Measurements from ENCODE around the gene DCUN1D2.

DNA sequence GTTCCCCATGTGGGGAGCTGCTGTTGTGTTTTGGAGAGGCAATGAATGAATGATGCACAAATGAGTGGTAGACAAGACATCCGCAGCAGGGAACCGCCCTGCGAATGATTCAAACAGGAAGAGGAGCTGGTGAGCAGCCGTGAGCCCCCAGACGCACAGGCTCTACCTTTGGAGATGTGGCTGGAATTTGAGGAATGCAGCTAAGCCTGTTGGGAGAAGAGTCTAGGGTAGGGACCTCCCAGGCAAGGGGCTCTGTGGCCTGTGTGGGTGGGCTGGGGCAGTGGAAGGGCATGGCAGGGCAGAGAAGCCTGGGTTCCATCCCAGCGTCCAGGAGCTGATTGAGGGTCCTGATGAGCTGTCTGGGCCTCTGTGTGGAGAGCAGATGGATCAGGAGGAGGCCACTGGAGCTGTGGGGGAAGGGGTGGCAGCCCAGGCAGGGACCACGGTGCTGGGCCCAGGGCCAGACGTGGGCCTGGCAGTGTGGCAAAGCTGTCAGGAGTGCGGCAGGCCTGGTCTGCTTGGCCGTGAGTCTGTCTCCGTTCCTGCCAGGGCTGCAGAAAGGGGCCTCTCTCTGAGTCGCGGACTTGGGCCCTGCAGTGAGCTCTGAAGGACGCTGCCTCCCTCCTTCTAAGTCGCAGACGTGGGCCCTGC lies 41.8 kb upstream of the DCUN1D2 start:
- TF ChIP-seq TCF12 (IDR thresholded peaks at IDR 0.05; ENCODE audit: low read depth, low read length), result no peak
- TF ChIP-seq, protein P1, sequence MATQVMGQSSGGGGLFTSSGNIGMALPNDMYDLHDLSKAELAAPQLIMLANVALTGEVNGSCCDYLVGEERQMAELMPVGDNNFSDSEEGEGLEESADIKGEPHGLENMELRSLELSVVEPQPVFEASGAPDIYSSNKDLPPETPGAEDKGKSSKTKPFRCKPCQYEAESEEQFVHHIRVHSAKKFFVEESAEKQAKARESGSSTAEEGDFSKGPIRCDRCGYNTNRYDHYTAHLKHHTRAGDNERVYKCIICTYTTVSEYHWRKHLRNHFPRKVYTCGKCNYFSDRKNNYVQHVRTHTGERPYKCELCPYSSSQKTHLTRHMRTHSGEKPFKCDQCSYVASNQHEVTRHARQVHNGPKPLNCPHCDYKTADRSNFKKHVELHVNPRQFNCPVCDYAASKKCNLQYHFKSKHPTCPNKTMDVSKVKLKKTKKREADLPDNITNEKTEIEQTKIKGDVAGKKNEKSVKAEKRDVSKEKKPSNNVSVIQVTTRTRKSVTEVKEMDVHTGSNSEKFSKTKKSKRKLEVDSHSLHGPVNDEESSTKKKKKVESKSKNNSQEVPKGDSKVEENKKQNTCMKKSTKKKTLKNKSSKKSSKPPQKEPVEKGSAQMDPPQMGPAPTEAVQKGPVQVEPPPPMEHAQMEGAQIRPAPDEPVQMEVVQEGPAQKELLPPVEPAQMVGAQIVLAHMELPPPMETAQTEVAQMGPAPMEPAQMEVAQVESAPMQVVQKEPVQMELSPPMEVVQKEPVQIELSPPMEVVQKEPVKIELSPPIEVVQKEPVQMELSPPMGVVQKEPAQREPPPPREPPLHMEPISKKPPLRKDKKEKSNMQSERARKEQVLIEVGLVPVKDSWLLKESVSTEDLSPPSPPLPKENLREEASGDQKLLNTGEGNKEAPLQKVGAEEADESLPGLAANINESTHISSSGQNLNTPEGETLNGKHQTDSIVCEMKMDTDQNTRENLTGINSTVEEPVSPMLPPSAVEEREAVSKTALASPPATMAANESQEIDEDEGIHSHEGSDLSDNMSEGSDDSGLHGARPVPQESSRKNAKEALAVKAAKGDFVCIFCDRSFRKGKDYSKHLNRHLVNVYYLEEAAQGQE (IDR thresholded peaks at IDR 0.05; ENCODE audit: low read depth, low read length), result no peak
- TF ChIP-seq CBFB (IDR thresholded peaks at IDR 0.05; ENCODE audit: low read depth), result no peak
- TF ChIP-seq CHD1 (IDR thresholded peaks at IDR 0.05; ENCODE audit: low read depth, low read length), result no peak
- TF ChIP-seq EP300 (IDR thresholded peaks at IDR 0.05; ENCODE audit: borderline replicate concordance in 1 of 2, control insufficient read depth in 1 of 2, low read depth in 2 of 2, low read length in 2 of 2), result no peak
- TF ChIP-seq, protein P2, sequence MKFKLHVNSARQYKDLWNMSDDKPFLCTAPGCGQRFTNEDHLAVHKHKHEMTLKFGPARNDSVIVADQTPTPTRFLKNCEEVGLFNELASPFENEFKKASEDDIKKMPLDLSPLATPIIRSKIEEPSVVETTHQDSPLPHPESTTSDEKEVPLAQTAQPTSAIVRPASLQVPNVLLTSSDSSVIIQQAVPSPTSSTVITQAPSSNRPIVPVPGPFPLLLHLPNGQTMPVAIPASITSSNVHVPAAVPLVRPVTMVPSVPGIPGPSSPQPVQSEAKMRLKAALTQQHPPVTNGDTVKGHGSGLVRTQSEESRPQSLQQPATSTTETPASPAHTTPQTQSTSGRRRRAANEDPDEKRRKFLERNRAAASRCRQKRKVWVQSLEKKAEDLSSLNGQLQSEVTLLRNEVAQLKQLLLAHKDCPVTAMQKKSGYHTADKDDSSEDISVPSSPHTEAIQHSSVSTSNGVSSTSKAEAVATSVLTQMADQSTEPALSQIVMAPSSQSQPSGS (IDR thresholded peaks at IDR 0.05; ENCODE audit: low read length), result no peak
- no peak for TF ChIP-seq ZNF24 (IDR thresholded peaks at IDR 0.05)
- TF ChIP-seq, protein P3, sequence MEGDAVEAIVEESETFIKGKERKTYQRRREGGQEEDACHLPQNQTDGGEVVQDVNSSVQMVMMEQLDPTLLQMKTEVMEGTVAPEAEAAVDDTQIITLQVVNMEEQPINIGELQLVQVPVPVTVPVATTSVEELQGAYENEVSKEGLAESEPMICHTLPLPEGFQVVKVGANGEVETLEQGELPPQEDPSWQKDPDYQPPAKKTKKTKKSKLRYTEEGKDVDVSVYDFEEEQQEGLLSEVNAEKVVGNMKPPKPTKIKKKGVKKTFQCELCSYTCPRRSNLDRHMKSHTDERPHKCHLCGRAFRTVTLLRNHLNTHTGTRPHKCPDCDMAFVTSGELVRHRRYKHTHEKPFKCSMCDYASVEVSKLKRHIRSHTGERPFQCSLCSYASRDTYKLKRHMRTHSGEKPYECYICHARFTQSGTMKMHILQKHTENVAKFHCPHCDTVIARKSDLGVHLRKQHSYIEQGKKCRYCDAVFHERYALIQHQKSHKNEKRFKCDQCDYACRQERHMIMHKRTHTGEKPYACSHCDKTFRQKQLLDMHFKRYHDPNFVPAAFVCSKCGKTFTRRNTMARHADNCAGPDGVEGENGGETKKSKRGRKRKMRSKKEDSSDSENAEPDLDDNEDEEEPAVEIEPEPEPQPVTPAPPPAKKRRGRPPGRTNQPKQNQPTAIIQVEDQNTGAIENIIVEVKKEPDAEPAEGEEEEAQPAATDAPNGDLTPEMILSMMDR (IDR thresholded peaks at IDR 0.05 in 2 of 3, conservative IDR thresholded peaks at IDR 0.05 in 1 of 3; ENCODE audit: control insufficient read depth in 2 of 3, extremely low read depth in 1 of 3, insufficient read depth in 1 of 3, low read depth in 3 of 3, low read length in 3 of 3), result no peak
- TF ChIP-seq, protein P4, sequence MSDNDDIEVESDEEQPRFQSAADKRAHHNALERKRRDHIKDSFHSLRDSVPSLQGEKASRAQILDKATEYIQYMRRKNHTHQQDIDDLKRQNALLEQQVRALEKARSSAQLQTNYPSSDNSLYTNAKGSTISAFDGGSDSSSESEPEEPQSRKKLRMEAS (IDR thresholded peaks at IDR 0.05; ENCODE audit: low read depth, low read length), result no peak
- TF ChIP-seq RBBP5 (conservative IDR thresholded peaks at IDR 0.05), result no peak
- no peak for TF ChIP-seq PML (IDR thresholded peaks at IDR 0.05; ENCODE audit: low read length)
- TF ChIP-seq TCF3 (IDR thresholded peaks at IDR 0.05; ENCODE audit: borderline replicate concordance, insufficient read depth, low read depth, low read length), result no peak
